GM18499 (cell line): ENCODE results near the gene PSMD8.
"Not testable (repeated sequence)": the region's sequence is repeated elsewhere in the genome, so short reads cannot be mapped to it uniquely, and the experiment has no call there.

Experiments used
- ATAC-seq: cut with Tn5 transposase; IDR thresholded peaks from one replicate; pipeline ENCODE4 v1.9.1; 2021; ENCODE audit warnings: moderate number of reproducible peaks; ENCODE audit not compliant: insufficient read depth, unreplicated experiment

Gene PSMD8

DNA sequence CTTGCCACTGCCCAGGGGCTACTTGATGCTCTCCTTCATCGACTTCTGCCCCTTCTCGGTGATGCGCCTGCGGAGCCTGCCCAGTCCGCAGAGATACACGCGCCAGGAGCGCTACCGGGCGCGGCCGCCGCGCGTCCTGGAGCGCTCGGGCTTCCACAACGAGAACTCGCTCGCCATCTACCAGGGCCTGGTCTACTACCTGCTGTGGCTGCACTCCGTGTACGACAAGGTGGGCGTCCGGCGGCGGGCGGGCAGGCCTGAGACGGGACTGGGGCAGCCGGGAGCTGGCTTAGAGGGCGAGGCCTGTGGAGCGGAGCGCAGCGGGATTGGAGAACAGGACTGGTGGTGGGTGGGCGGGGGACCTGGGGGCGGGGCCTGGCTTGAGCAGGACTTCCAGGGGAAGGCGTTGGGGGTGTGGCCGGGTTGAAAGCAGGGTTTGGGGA is 12.7 kb upstream of the PSMD8 start:
- no peak for ATAC-seq

DNA sequence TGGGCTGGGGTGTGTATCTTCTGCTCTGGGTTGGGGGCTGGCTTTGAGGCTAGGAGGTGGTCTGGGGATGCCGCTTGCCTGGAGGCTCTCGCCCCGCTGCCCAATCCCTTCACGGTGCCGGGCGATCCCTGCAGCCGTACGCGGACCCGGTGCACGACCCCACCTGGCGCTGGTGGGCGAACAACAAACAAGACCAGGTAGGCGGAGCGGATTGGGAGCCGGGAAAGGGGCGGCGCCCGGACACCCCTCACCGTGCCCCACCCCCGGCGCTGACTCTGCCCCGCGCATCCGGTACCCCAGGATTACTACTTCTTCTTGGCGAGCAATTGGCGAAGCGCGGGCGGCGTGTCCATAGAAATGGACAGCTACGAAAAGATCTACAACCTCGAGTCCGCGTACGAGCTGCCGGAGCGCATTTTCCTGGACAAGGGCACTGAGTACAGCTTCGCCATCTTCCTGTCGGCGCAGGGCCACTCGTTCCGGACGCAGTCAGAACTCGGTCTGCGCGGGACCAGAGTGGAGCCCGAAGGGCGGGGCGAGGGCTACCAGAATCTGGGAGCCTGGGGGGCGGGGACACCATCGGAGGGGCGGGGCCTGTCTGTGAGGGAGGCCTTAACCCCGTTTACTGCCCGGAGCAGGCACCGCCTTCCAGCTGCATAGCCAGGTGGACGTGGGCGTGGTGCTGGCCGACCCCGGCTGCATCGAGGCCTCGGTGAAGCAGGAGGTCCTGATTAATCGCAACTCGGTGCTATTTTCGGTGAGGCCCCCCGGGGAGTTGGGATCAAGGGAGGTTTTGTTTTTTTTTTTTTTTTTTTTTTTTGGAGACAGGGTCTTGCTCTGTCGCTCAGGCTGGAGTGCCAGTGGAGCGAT is 12.1 kb upstream of the PSMD8 start:
- ATAC-seq, result no peak

DNA sequence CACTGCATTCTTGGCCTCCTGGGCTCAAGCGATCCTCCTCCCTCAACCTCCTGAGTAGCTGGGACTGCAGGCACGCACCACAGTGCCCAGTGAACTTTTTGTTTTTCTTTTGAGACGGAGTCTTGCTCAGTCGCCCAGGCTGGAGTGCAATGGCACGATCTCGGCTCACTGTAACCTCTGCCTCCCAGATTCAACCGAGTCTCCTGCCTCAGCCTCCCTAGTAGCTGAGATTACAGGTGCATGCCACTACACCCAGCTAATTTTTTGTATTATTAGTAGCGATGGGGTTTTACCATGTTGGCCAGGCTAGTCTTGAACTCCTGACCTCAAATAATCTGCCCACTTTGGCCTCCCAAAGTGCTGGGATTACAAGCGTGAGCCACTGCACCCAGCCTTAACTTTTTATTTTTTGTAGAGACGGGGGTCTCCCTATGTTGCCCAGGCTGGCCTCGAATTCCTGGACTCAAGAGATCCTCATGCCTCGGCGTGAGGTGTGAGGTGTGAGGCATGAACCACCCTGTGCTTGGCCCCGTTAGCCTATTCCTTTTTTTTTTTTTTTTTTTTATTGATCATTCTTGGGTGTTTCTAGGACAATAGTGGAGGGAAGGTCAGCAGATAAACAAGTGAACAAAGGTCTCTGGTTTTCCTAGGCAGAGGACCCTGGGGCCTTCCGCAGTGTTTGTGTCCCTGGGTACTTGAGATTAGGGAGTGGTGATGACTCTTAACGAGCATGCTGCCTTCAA is 11.3 kb upstream of the PSMD8 start:
- ATAC-seq, result not testable (repeated sequence)

DNA sequence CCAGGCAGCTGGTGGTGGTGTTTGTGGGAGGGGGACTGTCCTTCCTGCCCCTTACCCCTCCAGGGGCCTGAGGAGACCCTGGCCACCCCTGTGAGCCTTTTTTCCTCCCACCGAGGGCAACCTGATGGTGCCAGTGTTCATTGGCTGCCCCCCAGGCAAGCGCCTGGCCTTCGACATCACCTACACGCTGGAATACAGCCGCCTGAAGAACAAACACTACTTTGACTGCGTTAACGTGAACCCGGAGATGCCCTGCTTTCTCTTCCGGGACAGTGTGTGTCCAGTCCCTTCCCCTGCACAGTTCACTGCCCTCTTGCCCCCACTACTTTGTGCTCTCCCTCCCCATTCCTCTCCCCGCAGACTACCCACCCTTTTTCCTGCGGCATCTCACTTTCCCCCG is 7.3 kb upstream of the PSMD8 start:
- ATAC-seq, result no peak

DNA sequence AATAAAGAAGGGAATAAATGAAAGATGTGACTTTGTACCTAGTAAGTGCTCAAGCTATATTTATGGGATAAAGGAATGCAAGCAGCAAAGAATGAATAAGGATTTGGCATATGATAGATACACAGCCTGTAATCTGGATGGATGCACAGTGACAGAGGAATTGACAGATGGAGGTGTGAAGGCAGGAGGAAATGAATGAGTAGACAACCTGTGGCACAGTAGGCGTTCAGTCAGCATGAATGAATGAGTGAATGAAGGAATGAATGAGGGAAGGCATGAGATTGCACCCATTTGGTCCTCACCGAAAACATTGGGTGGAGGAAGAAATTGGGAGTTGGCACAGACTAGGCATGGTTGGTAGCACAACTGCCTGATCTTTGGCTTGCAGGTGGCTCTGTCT is 4.8 kb upstream of the PSMD8 start:
- no peak for ATAC-seq

DNA sequence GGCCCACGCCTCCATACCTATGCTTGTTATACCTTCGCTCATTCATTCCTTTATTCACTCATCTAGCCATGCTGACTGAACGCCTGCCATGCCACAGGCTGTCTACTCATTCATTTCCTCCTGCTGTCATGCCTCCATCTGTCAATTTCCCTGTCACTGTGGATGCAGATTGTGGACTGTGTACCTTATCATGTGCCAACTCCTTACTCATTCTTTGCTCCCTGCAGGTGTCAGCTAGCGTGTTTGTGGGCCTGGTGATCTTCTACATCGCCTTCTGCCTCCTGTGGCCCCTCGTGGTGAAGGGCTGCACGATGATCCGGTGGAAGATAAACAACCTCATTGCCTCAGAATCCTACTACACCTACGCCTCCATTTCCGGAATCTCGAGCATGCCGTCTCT is 4.1 kb upstream of the PSMD8 start:
- ATAC-seq, result no peak

DNA sequence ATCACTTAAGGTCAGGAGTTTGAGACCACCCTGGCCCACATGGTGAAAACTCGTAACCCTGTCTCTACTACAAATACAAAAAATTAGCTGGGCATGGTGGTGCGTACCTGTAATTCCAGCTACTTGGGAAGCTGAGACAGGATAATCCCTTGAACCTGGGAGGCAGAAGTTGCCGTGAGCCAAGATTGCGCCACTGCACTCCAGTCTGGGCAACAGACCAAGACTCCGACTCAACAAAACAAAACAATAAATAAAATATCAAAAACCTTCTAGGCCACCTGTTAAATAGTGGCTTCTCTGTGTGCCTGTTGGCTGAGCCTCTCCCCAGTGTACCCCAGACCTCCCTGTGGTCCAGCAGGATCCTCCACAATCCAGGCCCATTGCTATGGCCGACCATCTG is 3.3 kb upstream of the PSMD8 start:
- ATAC-seq, result no peak

DNA sequence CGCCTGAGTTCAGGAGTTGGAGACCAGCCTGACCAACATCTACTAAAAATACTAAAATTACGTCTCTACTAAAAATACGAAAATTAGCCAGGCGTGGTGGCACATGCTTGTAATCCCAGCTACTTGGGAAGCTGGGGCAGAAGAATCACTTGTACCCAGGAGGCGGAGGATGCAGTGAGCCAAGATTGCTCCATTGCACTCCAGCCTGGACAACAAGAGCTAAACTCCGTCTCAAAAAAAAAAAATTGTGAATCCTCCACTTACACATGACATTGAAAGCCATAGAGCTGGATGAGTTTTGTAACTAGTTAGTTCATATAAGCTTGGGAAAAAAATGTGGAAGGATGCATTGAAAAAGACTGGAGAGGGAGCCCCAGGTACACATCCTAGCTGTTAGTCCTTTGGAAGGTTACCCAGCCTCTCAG is 452 bp upstream of the PSMD8 start:
- no peak for ATAC-seq

DNA sequence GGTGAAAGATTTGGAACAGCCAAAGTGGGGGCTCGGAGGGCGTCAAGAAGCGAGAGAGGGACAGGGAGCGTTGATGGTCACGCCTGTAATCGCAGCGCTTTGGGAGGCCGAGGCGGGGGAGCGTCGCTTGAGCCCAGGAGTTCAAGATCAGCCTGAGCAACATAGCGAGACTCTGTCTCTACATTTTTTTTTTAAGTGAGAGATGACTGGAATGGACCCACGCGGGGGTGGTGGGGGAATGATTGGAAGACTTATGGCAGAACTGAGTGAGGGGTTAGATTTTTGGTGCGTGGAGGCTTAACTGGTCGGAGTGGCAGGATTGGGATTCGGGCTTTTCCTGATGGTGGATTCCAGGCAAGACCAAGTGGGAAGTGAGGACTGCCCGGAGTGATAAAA is 725 bp downstream of the PSMD8 start:
- ATAC-seq, result no peak

DNA sequence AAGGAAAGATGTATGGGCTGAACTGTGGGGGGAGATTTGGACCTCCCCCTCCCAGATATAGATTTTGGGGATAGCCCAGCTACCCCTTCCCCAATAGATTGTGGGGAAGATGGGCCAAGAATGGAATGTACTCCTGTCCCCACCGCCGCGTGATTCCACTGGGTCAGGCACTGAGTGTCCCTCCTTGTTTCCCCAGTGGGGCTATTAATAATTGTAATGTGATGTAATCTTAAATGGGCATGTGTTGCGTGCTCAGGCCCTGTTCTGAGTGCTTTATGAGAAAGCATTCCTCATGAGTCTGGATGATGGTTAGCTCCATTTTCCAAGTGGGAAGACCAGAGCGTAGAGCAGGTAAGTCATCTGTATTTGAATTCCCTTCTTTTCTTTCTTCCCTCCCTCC is 1.4 kb downstream of the PSMD8 start:
- ATAC-seq, result no peak

DNA sequence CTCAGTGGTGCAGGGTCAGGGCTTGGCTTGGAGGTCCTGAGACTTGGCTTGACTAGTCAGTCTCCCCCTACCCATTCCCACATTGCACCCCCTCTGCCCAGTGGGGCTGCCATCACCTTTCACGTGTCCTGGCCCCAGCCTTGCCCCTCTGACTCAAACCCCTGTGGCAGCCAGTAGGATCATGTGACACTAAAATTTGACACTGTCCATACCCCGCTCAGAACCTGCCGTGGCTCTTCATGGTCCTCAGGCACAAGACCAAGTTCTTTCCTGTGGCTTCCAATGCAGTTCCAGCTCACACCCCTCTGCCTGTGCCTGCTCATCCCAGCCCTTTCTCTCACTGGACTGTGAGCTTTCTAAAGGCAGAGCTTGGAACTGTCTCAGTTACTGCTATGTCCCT is 2.2 kb downstream of the PSMD8 start:
- ATAC-seq, result no peak

DNA sequence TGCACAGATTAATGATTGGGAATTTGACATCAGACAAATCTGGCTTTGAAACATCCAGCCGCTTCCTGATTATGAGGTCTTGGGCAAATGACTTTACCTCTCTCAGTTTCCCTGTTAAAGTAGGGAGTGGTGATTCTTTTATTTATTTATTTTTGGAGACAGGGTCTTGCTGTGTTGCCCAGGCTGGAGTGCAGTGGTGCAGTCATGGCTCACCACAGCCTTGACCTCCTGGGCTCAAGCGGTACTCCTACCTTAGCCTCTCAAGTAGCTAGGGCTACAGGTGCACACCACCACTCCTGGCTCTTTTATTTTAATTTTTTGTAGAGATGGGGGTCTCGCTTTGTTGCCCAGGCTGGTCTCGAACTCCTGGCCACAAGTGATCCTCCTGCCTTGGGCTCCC is 2.7 kb downstream of the PSMD8 start:
- ATAC-seq, result no peak

DNA sequence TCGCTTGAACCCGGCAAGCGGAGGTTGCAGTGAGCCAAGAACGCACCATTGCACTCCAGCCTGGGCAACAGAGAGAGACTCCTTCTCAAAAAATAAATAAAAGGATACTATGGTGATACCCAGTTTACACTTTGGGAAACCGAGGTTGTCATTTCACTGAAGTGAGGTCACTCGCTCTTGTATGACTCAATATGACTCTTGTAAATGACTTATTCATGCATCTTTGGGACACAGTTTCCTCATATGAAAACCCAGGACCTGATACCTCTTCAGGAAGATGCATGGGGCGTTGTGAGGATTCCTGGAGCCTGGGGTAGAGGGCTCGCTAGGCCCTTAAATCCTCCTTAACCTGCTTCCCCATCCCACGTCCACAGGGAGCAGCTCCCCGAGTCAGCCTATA is 4.5 kb downstream of the PSMD8 start:
- no peak for ATAC-seq

DNA sequence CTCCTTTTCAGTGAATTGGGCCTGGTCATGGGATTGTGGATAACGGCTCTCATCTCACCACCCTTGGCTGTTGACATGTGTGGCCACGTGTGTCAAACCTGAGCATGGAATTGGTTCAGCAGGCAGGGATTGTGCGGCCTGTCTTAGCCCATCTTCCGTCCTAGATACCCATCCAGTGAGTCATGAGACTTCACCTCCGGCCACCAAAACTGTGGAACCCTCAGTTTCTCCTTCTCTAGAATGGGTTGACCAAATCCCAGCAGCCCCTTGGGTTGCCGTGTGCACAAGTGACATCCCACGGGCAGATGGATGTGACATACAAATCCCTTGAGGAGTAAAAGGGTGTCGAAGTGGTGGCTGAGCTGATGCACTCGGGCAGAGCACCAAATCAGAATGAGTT is 6.8 kb downstream of the PSMD8 start:
- ATAC-seq, result no peak

DNA sequence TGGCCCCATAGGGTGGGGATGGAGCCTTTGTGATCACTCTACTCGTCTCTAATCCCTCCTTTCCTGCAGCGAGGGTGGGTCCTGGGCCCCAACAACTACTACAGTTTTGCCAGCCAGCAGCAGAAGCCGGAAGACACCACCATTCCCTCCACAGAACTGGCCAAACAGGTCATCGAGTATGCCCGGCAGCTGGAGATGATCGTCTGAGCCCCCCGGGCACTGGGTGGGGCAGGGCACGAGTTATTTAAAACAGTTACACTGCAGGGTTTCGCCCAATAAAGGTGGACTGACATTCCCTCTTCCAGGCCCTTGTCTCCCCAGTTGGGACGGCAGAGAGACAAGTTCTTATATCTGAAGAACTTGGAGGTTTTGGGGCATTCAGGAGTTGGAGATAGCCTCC is 8.8 kb downstream of the PSMD8 start:
- ATAC-seq, result no peak

DNA sequence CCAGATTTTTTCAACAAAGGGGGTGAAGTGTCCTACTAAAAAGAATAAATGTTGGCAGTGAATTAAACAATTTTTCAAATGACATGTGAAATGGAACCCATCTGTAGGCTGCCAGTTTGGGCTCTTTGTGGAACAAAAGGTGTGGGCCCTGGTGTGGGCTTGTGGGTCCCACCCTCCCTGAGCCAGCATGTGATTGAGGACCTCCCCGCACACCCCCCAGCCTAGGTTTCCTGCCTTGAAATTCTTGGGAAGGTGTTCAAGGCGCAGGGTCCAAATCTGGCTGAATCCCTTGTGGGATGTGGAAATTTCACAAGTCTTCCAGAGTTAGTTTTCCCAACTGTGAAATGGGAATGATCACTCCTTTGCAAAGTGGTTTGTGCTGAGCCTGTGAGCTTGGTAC is 9.4 kb downstream of the PSMD8 start:
- ATAC-seq, result no peak

DNA sequence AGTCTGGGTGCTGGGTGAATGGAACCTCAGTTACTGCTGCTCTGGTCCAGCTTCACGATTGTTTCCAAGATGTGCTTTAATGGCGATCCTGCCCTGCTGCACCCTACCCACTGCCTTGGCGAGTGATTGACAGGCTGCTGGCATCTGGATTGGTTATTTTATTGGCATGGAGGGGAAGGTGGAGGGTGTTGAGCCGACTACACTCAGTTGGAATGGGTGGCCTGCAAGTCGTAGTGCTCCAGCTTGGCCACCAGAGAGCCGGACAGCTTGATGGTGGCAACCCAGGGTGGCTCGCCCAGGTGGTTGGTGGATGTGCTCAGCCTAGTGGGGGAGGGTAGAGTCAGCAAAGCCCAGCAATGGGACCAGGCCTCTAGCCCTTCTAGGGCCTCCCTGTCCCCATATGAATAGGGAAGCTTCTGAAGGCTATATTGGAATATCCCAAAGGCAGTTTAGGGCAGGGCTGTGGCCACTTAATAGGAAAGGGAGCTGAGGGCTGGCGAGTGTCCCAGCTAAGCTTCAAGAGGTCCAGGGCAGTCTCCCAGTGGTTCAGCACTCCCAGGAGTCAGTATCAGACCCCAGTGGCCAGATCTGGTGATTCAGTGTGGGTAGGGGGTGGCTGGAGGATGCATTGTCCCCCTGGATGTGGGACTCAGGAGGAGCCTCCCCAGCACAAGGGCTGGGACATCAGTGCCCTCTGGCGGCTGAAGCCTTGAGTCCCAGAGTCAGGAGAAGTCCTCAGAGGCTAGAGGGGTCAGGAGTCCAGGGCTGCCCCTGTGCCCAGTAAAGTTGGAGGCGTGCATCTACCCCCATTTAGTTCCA is 10.0 kb downstream of the PSMD8 start:
- no peak for ATAC-seq

DNA sequence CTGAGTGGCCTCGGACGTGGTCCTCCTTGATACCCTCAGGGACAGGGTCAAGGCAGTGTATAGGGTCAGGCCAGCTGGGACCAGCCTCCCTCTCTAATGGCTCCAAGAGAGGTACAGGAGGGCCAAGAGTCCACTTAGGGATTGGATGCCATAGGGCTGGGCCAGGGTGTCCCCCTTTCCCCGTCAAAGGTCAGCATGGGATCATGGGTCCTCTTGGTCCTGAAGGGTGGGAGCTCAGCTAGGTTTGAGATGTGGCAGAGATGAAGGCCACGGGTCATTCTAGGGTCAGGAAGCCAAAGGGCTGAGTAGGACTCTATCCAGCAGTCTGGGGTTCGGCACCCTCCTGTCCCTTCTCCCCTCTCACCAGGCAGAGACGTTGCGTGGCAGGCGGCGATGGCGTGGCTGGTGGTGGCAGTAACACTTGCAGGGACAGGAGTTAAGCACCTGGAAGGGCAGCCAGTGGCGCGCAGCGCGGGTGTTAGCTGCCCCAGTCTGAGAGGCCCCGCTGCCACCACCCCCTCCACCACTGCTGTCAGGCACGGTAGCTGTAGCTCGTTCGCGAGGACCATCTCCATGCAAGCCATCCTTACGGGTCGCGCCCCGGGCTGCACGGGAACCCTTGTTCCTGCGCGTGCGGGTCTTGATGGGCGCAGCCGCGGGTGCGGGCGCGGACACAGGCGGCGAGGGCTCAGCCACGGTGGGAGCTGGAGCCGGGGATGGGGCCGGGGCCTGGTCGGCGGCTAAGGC is 10.9 kb downstream of the PSMD8 start:
- no peak for ATAC-seq

DNA sequence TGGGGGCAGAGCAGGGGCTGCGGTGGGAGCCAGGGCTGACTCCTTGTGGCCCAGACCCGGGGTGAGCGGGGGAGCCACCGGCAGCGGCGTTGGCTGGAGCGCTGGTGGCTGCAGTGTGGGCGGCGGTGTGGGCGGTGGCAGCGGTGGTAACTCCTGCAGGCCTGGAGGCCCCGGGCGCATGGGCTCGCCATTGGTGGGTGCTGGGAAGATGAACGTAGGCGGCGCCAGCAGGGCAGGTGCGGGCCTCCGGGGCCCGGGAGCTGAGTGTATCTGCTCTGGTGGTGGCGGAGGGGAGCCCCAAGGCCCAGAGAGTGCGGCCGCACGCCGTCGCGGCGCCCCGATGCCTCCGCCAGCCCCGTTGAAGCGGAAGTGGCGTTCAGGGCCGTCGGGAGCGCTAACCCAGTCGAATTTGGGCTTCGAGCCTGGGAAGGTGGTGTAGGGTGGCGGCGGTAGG is 11.5 kb downstream of the PSMD8 start:
- no peak for ATAC-seq

DNA sequence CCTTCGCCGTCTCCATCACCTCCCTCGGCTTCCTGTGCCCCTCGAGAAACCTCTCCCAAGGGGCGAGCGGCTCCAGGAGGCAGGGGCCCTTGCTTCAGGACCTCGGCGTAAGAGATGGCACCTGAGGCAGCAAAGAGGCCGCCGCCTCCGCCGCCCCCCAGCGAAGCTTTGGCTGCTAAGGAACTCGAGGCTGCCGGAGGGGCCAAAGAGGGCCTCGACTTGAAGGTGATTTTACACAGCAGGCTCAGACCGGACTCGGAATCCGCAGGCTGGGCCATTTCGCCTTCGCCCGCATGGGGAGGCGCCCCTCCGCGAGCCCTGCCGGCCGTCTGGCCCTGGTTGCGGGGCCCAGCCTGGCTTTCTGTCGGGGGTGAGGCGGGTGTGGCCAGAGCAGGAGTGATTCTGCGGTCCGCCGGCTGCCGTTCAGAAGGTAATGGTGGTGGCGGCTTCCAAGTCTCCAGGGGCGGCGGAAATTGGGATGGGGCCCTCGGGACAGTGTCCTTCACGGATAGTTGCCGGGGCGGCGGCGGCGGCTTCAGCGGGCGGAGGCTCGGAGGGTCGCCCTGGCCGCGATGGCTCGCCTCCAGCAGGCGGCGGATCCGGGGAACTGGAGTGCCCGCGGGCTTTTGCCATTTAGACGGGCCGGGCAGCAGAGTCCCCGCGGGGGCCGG is 12.1 kb downstream of the PSMD8 start:
- no peak for ATAC-seq
